ENCODE data around the gene ARGFX.

Gene ARGFX

DNA sequence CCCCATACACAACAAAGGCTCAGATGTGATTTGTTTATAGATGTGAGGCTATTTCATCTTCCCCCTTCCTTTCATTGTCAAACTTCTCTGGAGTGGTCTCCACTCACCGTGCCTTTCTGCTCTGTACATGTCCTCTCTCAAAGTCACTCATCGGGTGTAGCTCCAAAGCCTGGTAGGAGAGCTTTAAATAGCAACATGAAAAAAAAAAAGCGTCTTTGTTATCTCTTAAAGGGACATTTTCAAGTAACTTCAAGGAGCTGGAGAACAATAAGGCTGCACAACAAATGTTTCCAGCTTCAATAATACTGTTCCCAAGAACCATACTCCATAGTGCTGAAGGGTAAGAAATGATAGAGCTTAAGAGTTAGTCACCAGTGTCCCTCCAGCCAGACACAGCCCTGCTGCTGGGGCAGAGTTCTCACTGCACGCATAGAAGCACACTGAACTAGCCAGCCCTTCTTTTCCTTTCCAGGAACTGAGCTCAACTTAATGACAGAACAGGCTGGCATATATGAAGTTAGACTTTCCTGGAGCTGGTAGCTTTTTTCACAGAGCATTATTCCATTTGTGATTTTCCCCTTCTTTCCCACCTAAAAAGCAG lies 33.6 kb downstream of the ARGFX start:
- no peak for TF ChIP-seq ZFX (IDR thresholded peaks at IDR 0.05)
- TF ChIP-seq CTCF (conservative IDR thresholded peaks at IDR 0.05): no peak
- no peak overlapping the region for H3K27ac ChIP-seq

DNA sequence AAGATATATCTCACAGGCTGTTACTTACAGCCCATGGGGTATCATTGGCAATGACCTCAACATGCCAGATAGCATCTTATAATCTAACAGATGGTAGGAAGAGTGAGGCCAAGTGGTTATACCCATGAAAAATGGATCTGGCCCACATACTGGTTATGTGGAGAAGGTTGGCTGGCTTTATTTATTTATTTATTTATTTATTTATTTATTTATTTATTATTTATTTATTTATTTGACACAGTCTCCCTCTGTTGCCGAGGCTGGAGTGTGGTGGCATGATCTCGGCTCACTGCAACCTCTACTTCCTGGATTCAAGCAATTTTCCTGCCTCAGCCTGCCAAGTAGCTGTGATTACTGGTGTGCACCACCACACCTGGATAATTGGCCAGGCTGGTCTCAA lies 37.0 kb downstream of the ARGFX start:
- no peak overlapping the region for H3K27ac ChIP-seq
- TF ChIP-seq ZFX (IDR thresholded peaks at IDR 0.05) (no peak), CTCF (conservative IDR thresholded peaks at IDR 0.05) (no peak)

DNA sequence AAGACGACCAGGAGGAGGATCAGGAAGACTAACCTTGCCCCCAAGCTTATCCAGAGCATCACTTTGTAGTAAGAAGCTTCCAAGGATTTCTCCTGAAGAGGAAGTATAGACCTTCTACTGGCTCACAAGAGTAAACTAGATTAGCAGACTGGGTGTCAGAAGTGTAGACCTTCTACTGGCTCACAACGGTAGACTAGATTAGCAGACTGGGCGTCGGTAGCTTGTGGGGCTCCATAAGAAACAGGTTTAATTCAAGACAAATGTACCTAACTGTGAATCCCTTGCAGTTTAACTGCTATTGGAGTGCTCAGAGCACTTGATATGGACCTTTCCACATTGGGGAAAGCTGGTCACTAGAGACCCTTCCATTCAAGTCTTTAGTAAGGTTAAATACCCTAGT lies 38.4 kb downstream of the ARGFX start:
- no peak overlapping the region for H3K27ac ChIP-seq
- TF ChIP-seq ZFX (IDR thresholded peaks at IDR 0.05) (no peak), CTCF (conservative IDR thresholded peaks at IDR 0.05) (no peak)

Measured in C4-2B (cell line).